ENCODE data around the gene NACA.

DNA sequence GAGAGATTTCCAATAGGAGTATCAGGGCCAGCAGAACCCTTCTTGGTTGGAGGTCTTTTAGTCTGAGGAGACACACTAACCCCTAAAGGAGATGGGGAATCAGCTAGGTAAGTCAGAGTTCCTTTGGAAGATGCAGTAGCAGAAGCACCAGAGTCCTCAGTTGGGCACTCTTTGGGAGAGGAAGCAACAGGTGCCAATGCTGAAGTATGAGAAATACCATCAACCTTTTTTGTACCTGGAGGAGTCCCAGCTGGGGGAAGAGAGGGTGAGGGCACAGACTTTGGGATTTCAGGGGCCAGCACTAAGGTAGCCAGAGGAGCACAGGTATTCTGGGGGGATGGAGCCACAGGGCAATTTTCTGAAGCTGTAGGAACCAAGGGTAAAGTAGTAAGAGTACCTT, 6.0 kb downstream of the NACA start:
- no peak for TF ChIP-seq EZH2 (IDR thresholded peaks at IDR 0.05; ENCODE audit: borderline replicate concordance, low read length)
- TF ChIP-seq CTCF (conservative IDR thresholded peaks at IDR 0.05 in 1 of 2, IDR thresholded peaks at IDR 0.05 in 1 of 2; ENCODE audit: extremely low read depth in 1 of 2, insufficient read depth in 1 of 2, low read depth in 1 of 2, low read length in 2 of 2): no peak

Data from mammary epithelial cell (primary cell).